GM12801 (cell line): Measurements from ENCODE around the gene SCUBE3.

Experiments used
- TF ChIP-seq, protein P1 (sequence below): IDR thresholded peaks from one replicate; pipeline ENCODE4 v1.5.1; 2011; ENCODE audit warnings: control low read depth; ENCODE audit not compliant: insufficient read length; ENCODE audit errors: extremely low read depth

SCUBE3 gene

DNA sequence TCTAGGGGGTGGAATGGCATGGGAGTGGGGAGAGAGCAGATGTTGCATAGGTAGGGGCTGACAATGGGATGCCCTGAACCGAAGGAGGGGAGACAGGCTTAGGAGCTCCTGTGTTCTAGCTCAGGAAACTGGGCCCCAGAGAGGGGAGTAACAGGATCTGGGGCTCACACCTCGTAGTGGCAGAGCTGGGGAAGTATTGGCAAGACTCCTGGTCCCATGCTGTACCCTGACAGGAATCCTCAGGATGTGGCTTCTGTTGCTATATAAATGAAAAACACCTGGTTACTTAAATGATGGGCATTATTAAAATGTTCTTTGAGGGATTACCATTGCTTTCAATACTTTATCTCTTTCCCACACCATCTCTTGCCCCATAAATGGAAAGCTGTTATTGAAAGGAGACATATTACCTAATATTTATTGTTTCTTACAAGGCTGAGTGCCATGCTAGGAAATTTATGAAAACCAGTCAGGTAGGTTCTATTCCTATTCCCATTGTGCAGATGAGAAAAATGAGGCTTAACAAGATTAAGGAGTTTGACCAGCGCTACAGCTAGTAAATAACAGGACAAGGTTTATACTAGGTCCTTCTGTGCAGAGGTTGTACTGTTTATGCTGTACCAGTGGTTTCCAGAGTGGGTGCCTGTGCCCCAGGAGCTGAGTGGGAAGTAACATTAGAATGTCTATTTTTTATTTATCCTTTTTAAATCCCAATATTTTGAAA, 37.3 kb upstream of the SCUBE3 start:
- TF ChIP-seq, protein P1, sequence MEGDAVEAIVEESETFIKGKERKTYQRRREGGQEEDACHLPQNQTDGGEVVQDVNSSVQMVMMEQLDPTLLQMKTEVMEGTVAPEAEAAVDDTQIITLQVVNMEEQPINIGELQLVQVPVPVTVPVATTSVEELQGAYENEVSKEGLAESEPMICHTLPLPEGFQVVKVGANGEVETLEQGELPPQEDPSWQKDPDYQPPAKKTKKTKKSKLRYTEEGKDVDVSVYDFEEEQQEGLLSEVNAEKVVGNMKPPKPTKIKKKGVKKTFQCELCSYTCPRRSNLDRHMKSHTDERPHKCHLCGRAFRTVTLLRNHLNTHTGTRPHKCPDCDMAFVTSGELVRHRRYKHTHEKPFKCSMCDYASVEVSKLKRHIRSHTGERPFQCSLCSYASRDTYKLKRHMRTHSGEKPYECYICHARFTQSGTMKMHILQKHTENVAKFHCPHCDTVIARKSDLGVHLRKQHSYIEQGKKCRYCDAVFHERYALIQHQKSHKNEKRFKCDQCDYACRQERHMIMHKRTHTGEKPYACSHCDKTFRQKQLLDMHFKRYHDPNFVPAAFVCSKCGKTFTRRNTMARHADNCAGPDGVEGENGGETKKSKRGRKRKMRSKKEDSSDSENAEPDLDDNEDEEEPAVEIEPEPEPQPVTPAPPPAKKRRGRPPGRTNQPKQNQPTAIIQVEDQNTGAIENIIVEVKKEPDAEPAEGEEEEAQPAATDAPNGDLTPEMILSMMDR, result no peak

DNA sequence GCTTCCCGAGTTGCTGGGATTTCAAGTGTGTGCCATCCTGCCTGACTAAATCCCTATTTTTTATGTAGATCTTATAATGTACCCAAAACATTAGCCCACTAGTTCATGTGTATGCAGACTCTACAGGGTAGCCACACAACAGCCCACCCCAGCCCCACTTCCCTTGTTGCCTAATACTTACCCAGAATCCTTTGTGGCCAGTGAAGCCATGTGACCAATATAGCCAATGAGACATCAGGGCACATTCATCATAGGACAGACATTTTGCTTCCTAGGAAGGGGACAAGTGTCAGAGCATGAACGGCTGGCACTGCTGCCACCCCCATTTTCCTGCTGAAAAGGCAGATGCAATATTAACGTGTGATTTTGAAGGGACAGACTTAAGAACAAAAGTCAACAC, 36.6 kb upstream of the SCUBE3 start:
- TF ChIP-seq, protein P1, result no peak

DNA sequence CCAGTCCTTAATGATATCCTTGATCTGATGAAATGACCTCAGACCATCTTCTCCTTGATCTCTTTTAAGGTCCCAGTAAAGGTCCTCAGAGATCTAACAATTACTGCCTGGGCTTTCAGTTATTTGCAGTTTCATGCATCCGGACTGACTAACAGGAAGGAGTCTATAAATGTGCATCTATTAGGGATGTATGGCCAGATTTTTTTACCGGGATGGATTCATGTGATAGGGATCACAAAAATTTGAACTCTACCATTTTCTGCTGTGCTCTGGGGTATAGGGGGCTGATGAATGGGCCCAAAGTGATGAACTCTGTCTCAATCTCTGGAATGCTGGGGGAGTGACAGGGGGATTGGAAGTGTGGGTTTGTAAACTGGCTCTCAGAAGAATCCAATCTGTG, 36.2 kb upstream of the SCUBE3 start:
- TF ChIP-seq, protein P1, result no peak

DNA sequence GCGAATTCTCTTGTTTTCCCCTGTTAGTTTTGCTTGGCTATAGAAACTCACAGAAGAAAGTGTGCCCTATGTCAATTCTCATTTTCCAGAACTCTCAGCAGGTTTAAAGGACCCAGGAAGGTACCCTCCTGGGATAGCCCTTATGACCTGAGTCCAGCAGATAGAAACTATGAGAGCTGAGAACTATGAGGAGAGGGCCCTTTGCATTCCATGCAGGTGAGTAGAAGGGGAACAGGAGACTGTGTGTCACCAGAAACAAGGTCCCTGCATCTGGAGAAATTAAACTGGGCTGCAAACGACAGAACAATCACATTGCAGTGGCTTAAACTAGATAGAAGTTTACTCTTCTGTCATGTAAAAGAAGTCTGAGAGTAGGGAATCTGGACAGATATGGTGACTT, 35.7 kb upstream of the SCUBE3 start:
- TF ChIP-seq, protein P1, result no peak

DNA sequence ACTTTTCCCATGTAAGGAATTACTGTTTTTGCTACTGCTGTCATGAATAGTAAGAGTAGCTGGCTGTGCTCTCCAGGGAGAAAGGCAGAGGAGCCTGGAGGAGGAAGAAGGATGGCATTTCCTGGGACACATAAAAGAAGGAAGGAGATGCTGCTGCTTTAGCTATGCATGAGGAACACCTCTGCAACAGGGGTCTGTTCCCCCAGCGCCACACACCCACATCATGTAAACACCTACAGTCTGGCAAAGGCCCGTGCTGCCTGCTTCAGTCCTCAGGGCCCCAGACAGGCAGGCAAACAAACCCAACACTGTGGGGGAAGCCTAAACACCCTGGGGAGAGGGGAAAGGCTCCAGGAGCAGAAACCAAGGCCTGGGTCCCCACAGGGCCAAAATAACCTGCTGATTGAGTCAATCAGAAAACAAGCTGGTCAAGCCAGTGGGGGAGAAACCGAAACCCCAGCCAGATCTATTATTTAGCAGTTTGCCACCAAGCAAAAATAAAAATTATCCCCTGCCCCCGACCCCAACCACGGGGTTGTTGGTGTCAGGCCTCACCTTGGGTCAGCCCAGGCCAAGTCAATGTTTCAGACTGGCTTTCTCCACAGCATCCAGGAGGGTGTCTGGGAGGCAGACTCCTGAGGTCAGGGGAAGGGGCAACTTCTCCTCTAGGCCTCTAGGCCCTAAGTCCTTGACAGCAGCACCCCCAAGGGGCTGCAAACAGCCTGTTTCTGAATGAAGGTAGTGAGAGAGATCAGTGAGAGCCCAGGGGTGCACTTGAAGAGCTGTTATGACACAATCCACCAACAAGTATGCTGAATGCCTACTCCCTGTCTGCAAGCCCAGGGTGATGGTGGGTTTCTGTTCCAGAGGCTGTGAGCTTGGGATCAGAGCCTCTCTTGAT, 34.6 kb upstream of the SCUBE3 start:
- TF ChIP-seq, protein P1, result no peak

DNA sequence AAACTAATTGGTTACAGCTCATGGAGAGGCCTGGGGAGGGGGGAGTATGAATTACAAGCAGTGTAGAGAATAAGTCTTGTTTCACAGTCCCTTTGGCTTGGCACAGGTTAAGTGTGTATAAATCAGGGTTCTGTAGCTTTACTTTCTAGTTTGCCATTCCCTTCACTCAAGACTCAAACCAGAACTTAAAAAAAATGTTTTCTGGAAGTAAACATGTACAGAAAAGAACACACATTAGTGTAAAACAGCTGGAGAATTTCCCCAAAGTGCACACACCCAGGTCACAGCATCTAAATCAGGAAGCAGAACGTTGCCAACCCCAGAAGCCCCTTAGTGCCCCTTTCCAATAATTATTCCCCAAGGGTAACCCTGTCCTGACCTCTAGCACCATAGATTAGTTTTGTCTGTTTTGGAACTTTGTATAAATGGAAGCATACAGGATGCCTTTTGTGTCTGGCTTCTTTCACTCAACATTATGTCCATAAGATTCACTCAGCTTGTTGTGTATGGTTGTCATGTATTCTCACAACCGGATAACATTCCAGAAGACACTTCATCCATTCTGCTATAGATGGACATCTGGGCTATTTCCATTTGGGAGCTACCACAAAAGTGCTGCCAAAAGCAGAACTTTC, 33.7 kb upstream of the SCUBE3 start:
- TF ChIP-seq, protein P1, result no peak

DNA sequence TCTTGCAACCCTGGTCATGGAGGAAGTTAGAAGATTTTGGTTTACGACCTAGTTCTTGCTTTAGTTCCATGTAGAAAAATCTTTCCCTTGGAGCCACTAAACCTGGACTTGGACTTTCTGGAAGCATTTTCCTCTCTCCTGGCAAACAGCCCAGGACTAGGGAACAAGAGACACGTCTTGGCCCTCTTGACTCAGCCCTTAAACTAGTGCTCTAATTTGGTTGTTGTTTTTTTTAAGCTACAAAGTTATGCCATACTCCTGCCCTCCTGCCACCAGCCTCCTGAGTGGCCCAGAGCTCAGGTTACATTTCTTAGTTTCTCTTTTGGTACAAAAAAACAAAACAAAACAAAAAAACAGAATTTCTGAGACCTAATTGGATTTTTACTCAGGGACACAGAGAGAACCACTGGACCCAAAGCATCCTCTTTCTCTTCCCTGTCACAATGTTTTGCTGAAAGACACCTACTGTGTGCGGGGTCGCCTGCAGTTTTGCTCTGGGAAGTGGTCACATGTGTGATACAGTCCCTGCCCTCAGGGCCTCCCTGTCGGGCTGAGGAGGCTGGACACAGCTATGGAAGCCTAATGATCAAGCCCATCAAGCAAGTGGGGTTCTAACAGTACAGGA, 32.3 kb upstream of the SCUBE3 start:
- TF ChIP-seq, protein P1, result no peak
